Liver (tissue), 9 donors: ENCODE results near the gene ATP13A2. TPM values are rescaled to one million over a fixed set of nuclear protein-coding genes. Genes with fewer than 3 reads are reported as not detected.

Experiments
- DNase-seq: peaks from one replicate; pipeline ENCODE4 v3.0.0-alpha.2; 2017; ENCODE audit warnings: low spot score
- H3K27ac ChIP-seq, 2 donors: one replicate each; pipeline ENCODE4 v1.7.0; 2013; ENCODE audit warnings: inconsistent platforms in 2 of 2, low read length in 2 of 2, control low read depth in 1 of 2, low read depth in 1 of 2, mild to moderate bottlenecking in 1 of 2
- H3K27me3 ChIP-seq, 4 donors: one replicate each; pipeline versions ENCODE4 v1.6.1 to v1.7.0; 2013; ENCODE audit warnings: low read length in 3 of 4, inconsistent platforms in 1 of 4, mild to moderate bottlenecking in 1 of 4, moderate library complexity in 1 of 4; ENCODE audit not compliant: control insufficient read depth in 4 of 4, insufficient read depth in 4 of 4
- H3K36me3 ChIP-seq, 4 donors: one replicate each; pipeline versions ENCODE4 v1.6.1 to v1.7.0; 2013; ENCODE audit warnings: low read length in 3 of 4, mild to moderate bottlenecking in 3 of 4, low read depth in 1 of 4, moderate library complexity in 1 of 4; ENCODE audit not compliant: control insufficient read depth in 4 of 4, insufficient read depth in 3 of 4
- H3K4me1 ChIP-seq, 4 donors: one replicate each; pipeline versions ENCODE4 v1.6.1 to v1.7.0; 2013; ENCODE audit warnings: low read length in 3 of 4, mild to moderate bottlenecking in 3 of 4, moderate library complexity in 1 of 4; ENCODE audit not compliant: control insufficient read depth in 4 of 4, insufficient read depth in 4 of 4
- H3K4me3 ChIP-seq, 3 donors: one replicate each; pipeline versions ENCODE4 v1.6.1 to v1.7.0; 2013; ENCODE audit warnings: low read length in 3 of 3, control low read depth in 1 of 3, low read depth in 1 of 3, mild to moderate bottlenecking in 1 of 3
- H3K9ac ChIP-seq, 2 donors: one replicate each; pipeline ENCODE4 v1.7.0; 2013; ENCODE audit warnings: low read length in 2 of 2, mild to moderate bottlenecking in 2 of 2, moderate library complexity in 2 of 2, control low read depth in 1 of 2, low read depth in 1 of 2
- H3K9me3 ChIP-seq, 4 donors: one replicate each; pipeline versions ENCODE4 v1.6.1 to v1.7.0; 2013; ENCODE audit warnings: low read length in 3 of 4; ENCODE audit not compliant: control insufficient read depth in 4 of 4
- EGR1 ChIP-seq, 2 donors: IDR thresholded peaks; 2 replicates each; pipeline ENCODE4 v1.6.1; 2016 to 2018; ENCODE audit warnings: antibody characterized with exemption in 2 of 2, low read depth in 2 of 2
- FOXA1 ChIP-seq: IDR thresholded peaks from 2 replicates; pipeline ENCODE4 v1.6.1; 2016; ENCODE audit warnings: antibody characterized with exemption
- FOXA2 ChIP-seq: IDR thresholded peaks from 2 replicates; pipeline ENCODE4 v1.6.1; 2016; ENCODE audit warnings: antibody characterized with exemption
- GABPA ChIP-seq, 2 donors: IDR thresholded peaks in 1 of 2; conservative IDR thresholded peaks in 1 of 2; 2 replicates each; pipeline ENCODE4 v1.6.1; 2016; ENCODE audit warnings: antibody characterized with exemption in 2 of 2, mild to moderate bottlenecking in 1 of 2, moderate library complexity in 1 of 2
- HNF4G ChIP-seq: IDR thresholded peaks from 2 replicates; pipeline ENCODE4 v1.6.1; 2016; ENCODE audit warnings: antibody characterized with exemption
- JUND ChIP-seq, 2 donors: IDR thresholded peaks; 2 replicates each; pipeline ENCODE4 v1.6.1; 2016; ENCODE audit warnings: antibody characterized with exemption in 2 of 2
- NR2F2 ChIP-seq: IDR thresholded peaks from 2 replicates; pipeline ENCODE4 v1.6.1; 2016; ENCODE audit warnings: antibody characterized with exemption
- RAD21 ChIP-seq, 2 donors: IDR thresholded peaks; 2 replicates each; pipeline ENCODE4 v1.6.1; 2016; ENCODE audit warnings: antibody characterized with exemption in 2 of 2, mild to moderate bottlenecking in 2 of 2
- RXRA ChIP-seq, 2 donors: IDR thresholded peaks; 2 replicates each; pipeline ENCODE4 v1.6.1; 2017 to 2018; ENCODE audit warnings: antibody characterized with exemption in 2 of 2, mild to moderate bottlenecking in 1 of 2
- SP1 ChIP-seq: IDR thresholded peaks from 2 replicates; pipeline ENCODE4 v1.6.1; 2018; ENCODE audit warnings: antibody characterized with exemption, mild to moderate bottlenecking
- TAF1 ChIP-seq: conservative IDR thresholded peaks from 2 replicates; pipeline ENCODE4 v1.6.1; 2016; ENCODE audit warnings: antibody characterized with exemption, mild to moderate bottlenecking
- YY1 ChIP-seq: IDR thresholded peaks from 2 replicates; pipeline ENCODE4 v1.6.1; 2016; ENCODE audit warnings: antibody characterized with exemption, mild to moderate bottlenecking
- WGBS: extraction: QIAGEN DNeasy Blood & Tissue Kit; methylation state at CpG from one replicate; pipeline ENCODE4 v1.1.7; 2013; 5-methylcytosine and 5-hydroxymethylcytosine counted together
- polyA plus RNA-seq, 2 donors: library from polyadenylated mRNA; stranded (reverse) in 1 of 2; unstranded in 1 of 2; fragments of 200-250 nt in 1 of 2; fragments of >200 nt in 1 of 2; fragmentation: Nextera tagmentation in 1 of 2; extraction: Ambion mirVana in 1 of 2; gene quantifications; one replicate each; pipeline versions ENCODE4 v1.2.1 to v1.2.3, GENCODE V29; 2013 to 2015
- total RNA-seq, 2 donors: library from RNA; depleted of rRNA; stranded (reverse); fragments of >200 nt; gene quantifications; one replicate each; pipeline ENCODE4 v1.2.3, GENCODE V29; 2014
- TF ChIP-seq, protein P1 (sequence below): IDR thresholded peaks from 2 replicates; pipeline ENCODE4 v1.6.1; 2016; ENCODE audit warnings: antibody characterized with exemption
- TF ChIP-seq, protein P2 (sequence below): IDR thresholded peaks from 2 replicates; pipeline ENCODE4 v1.6.1; 2016; ENCODE audit warnings: antibody characterized with exemption
- TF ChIP-seq, protein P3 (sequence below): IDR thresholded peaks from 2 replicates; pipeline ENCODE4 v1.6.1; 2016; ENCODE audit warnings: antibody characterized with exemption, mild to moderate bottlenecking
- donor health status: healthy.
- donor health status: healthy.
- donor health status: healthy.
- donor health status: healthy.
- donor health status: healthy.

The ATP13A2 gene
- total and polyA plus RNA-seq, 4 donors, result 2.4 to 12.2 (median 8.1) TPM

DNA sequence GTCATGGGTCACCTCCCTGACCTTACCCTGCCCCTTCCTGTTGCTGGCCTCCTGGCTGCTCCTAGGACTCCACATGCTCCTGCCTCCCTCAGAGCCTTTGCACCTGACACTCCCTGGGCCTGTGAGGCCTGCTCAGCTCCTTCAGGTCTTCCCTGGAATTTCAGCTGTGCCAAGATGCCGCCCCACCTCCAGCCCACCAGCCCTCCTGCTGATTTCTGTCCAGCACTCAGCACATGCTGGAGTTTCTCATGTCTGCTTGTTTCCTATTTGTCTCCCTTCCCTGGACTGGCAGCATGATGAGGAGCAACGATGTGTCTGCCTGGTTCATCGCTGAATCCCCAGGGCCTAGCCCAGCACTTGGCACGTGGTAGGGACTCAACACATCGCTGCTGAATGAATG, 34.4 kb downstream of the ATP13A2 start:
- no peak overlapping the region for H3K9ac ChIP-seq
- TF ChIP-seq NR2F2 (no peak), JUND (IDR thresholded peaks at IDR 0.05) (no peak), SP1 (no peak), RAD21 (IDR thresholded peaks at IDR 0.05) (no peak), GABPA (IDR thresholded peaks at IDR 0.05 in 1 of 2, conservative IDR thresholded peaks at IDR 0.05 in 1 of 2) (no peak), TAF1 (no peak), YY1 (no peak), FOXA1 (no peak)
- TF ChIP-seq, protein P1, sequence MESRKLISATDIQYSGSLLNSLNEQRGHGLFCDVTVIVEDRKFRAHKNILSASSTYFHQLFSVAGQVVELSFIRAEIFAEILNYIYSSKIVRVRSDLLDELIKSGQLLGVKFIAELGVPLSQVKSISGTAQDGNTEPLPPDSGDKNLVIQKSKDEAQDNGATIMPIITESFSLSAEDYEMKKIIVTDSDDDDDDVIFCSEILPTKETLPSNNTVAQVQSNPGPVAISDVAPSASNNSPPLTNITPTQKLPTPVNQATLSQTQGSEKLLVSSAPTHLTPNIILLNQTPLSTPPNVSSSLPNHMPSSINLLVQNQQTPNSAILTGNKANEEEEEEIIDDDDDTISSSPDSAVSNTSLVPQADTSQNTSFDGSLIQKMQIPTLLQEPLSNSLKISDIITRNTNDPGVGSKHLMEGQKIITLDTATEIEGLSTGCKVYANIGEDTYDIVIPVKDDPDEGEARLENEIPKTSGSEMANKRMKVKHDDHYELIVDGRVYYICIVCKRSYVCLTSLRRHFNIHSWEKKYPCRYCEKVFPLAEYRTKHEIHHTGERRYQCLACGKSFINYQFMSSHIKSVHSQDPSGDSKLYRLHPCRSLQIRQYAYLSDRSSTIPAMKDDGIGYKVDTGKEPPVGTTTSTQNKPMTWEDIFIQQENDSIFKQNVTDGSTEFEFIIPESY, result no peak
- H3K9me3 ChIP-seq, result no peaks in the 10 kb centered on the region
- DNase-seq, result no peak
- H3K4me1 ChIP-seq, result peaks cover 0 to 4% (median 0%) of the 10 kb centered on the region in 4 donors
- H3K36me3 ChIP-seq, result no peaks in the 10 kb centered on the region
- WGBS, result 95% methylated on average over 5 of the region's 5 CpGs
- H3K4me3 ChIP-seq, result no peak overlapping the region
- H3K27me3 ChIP-seq, result peaks cover 0 to 2% (median 0%) of the 10 kb centered on the region in 4 donors
- no peak overlapping the region for H3K27ac ChIP-seq

- no peak for DNase-seq
- H3K9me3 ChIP-seq, result no peaks in the 10 kb centered on the region
- WGBS, result 88% methylated on average over 16 of the region's 16 CpGs
- no peak overlapping the region for H3K27ac ChIP-seq
- no peak overlapping the region for H3K9ac ChIP-seq
- peaks cover 0 to 2% (median 0%) of the 10 kb centered on the region in 4 donors for H3K27me3 ChIP-seq
- H3K36me3 ChIP-seq, result no peaks in the 10 kb centered on the region
- peaks cover 0 to 4% (median 0%) of the 10 kb centered on the region in 4 donors for H3K4me1 ChIP-seq
- TF ChIP-seq FOXA2 (no peak), GABPA (IDR thresholded peaks at IDR 0.05 in 1 of 2, conservative IDR thresholded peaks at IDR 0.05 in 1 of 2) (no peak), SP1 (no peak), EGR1 (IDR thresholded peaks at IDR 0.05; ENCODE audit: low read depth in 2 of 2) (no peak), JUND (IDR thresholded peaks at IDR 0.05) (no peak), NR2F2 (no peak), YY1 (no peak)
- TF ChIP-seq, protein P2, sequence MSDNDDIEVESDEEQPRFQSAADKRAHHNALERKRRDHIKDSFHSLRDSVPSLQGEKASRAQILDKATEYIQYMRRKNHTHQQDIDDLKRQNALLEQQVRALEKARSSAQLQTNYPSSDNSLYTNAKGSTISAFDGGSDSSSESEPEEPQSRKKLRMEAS, result no peak
- TF ChIP-seq, protein P3, sequence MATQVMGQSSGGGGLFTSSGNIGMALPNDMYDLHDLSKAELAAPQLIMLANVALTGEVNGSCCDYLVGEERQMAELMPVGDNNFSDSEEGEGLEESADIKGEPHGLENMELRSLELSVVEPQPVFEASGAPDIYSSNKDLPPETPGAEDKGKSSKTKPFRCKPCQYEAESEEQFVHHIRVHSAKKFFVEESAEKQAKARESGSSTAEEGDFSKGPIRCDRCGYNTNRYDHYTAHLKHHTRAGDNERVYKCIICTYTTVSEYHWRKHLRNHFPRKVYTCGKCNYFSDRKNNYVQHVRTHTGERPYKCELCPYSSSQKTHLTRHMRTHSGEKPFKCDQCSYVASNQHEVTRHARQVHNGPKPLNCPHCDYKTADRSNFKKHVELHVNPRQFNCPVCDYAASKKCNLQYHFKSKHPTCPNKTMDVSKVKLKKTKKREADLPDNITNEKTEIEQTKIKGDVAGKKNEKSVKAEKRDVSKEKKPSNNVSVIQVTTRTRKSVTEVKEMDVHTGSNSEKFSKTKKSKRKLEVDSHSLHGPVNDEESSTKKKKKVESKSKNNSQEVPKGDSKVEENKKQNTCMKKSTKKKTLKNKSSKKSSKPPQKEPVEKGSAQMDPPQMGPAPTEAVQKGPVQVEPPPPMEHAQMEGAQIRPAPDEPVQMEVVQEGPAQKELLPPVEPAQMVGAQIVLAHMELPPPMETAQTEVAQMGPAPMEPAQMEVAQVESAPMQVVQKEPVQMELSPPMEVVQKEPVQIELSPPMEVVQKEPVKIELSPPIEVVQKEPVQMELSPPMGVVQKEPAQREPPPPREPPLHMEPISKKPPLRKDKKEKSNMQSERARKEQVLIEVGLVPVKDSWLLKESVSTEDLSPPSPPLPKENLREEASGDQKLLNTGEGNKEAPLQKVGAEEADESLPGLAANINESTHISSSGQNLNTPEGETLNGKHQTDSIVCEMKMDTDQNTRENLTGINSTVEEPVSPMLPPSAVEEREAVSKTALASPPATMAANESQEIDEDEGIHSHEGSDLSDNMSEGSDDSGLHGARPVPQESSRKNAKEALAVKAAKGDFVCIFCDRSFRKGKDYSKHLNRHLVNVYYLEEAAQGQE, result no peak
- no peak overlapping the region for H3K4me3 ChIP-seq
Observed at GRCh38 chr1:16976966-16977365, 34.8 kb downstream of the ATP13A2 start.

- Histone ChIP-seq H3K9me3 (no peaks in the 10 kb centered on the region), H3K36me3 (no peaks in the 10 kb centered on the region), H3K27me3 (peaks cover 0 to 1% (median 0%) of the 10 kb centered on the region in 4 donors), H3K9ac (no peak overlapping the region), H3K4me3 (no peak overlapping the region), H3K4me1 (peaks cover 0 to 4% (median 0%) of the 10 kb centered on the region in 4 donors), H3K27ac (no peak overlapping the region)
- no peak for DNase-seq
- WGBS, result 89% methylated on average over 14 of the region's 14 CpGs
- TF ChIP-seq RXRA (IDR thresholded peaks at IDR 0.05) (no peak), HNF4G (no peak)
Observed at GRCh38 chr1:16975838-16976237, 35.9 kb downstream of the ATP13A2 start.
